Spinal cord (tissue), 10 donors: Measurements from ENCODE around the gene DHRS11. TPM values are rescaled to one million over a fixed set of nuclear protein-coding genes. Genes with fewer than 3 reads are reported as not detected.

Experiments
- DNase-seq, 6 donors: peaks; one replicate each; pipeline versions ENCODE4 v3.0.0 to v3.0.0-alpha.2; 2013 to 2015; ENCODE audit warnings: low spot score in 6 of 6, low read depth in 4 of 6
- H3K27ac ChIP-seq: one replicate; pipeline ENCODE4 v1.5.1; 2013; ENCODE audit warnings: low read depth, low read length, control low read depth
- H3K27me3 ChIP-seq: one replicate; pipeline ENCODE4 v1.6.1; 2013; ENCODE audit warnings: low read length; ENCODE audit not compliant: control insufficient read depth, insufficient read depth
- H3K36me3 ChIP-seq: one replicate; pipeline ENCODE4 v1.6.1; 2013; ENCODE audit warnings: low read length; ENCODE audit not compliant: control insufficient read depth, insufficient read depth
- H3K4me1 ChIP-seq: one replicate; pipeline ENCODE4 v1.6.1; 2013; ENCODE audit warnings: low read length; ENCODE audit not compliant: control insufficient read depth, insufficient read depth
- H3K4me3 ChIP-seq: one replicate; pipeline ENCODE4 v1.5.1; 2013; ENCODE audit warnings: low read depth, low read length, control low read depth
- H3K9me3 ChIP-seq: one replicate; pipeline ENCODE4 v1.6.1; 2013; ENCODE audit warnings: low read length; ENCODE audit not compliant: control insufficient read depth, insufficient read depth
- WGBS: methylation state at CpG from one replicate; pipeline ENCODE4 v1.1.5; 2013; ENCODE audit warnings: missing lambda C conversion rate; ENCODE audit not compliant: insufficient coverage; 5-methylcytosine and 5-hydroxymethylcytosine counted together
- long read RNA-seq, 4 donors: transcript quantifications; one replicate each; lab custom pipeline, GENCODE V29; 2026
- polyA plus RNA-seq, 2 donors: library from polyadenylated mRNA; unstranded; fragments of 120-200 nt; gene quantifications; one replicate each; pipeline ENCODE4 v1.2.1, GENCODE V29; 2013; ENCODE audit not compliant: insufficient read length in 2 of 2
- total RNA-seq, 2 donors: library from RNA; depleted of rRNA in 1 of 2; stranded (reverse); fragments of 120-200 nt in 1 of 2; fragments of >200 nt in 1 of 2; gene quantifications; one replicate each; pipeline versions ENCODE4 v1.2.3 to v1.2.4, GENCODE V29; 2013 to 2014
- donor health status: healthy.

Gene DHRS11
- 1 to 10 TPM; 6.0 to 9.4 TPM for total RNA-seq
- 10 to 100 TPM; 20.6 to 24.5 TPM for polyA plus RNA-seq
- long read RNA-seq, donor 1, full-length matches to known transcripts, result 8 of 8 reads
- long read RNA-seq, donor 1, partial matches to known transcripts, result 0 of 8 reads
- long read RNA-seq, donor 1, other reads (novel, unspliced or antisense), result 0 of 8 reads
- long read RNA-seq, donor 2, full-length matches to known transcripts, result 7 of 7 reads
- long read RNA-seq, donor 2, partial matches to known transcripts, result 0 of 7 reads
- long read RNA-seq, donor 2, other reads (novel, unspliced or antisense), result 0 of 7 reads
- long read RNA-seq, donor 3, full-length matches to known transcripts, result 3 of 3 reads
- long read RNA-seq, donor 3, partial matches to known transcripts, result 0 of 3 reads
- long read RNA-seq, donor 3, other reads (novel, unspliced or antisense), result 0 of 3 reads
- long read RNA-seq, donor 4, full-length matches to known transcripts, result 6 of 6 reads
- long read RNA-seq, donor 4, partial matches to known transcripts, result 0 of 6 reads
- long read RNA-seq, donor 4, other reads (novel, unspliced or antisense), result 0 of 6 reads

GRCh38 chr17:36591434-36592315 lies at the start of gene DHRS11:
Gene DHRS11, plus strand, starts transcription at chr17:36591879. Its CDS starts 131 bp downstream, at chr17:36592010.
- Histone ChIP-seq H3K27ac (no peak within 1 kb of the TSS), H3K36me3 (peaks cover 33% of the 10 kb centered on the region), H3K4me3 (peak within 1 kb of the TSS; percentile 48), H3K9me3 (no peaks in the 10 kb centered on the region), H3K4me1 (peaks cover 22% of the 10 kb centered on the region), H3K27me3 (no peaks in the 10 kb centered on the region)
- WGBS, result under 1% methylated on average over 81 of the region's 87 CpGs
- peak in 4 of 6 donors; percentile 55 to 90 (median 76) for DNase-seq

GRCh38 chr17:36542755-36543154 lies 48.9 kb upstream of the DHRS11 start:
- Histone ChIP-seq H3K4me1 (peaks cover 24% of the 10 kb centered on the region), H3K4me3 (no peak overlapping the region), H3K27ac (no peak overlapping the region), H3K9me3 (no peaks in the 10 kb centered on the region), H3K27me3 (no peaks in the 10 kb centered on the region), H3K36me3 (no peaks in the 10 kb centered on the region)
- DNase-seq, result no peak
- WGBS, result 100% methylated on average over 13 of the region's 15 CpGs

- no peaks in the 10 kb centered on the region for H3K9me3 ChIP-seq
- peak overlapping the region; percentile 97 for H3K4me3 ChIP-seq
- WGBS, result 0% methylated on average over 10 of the region's 10 CpGs
- peak overlapping the region; percentile 98 for H3K27ac ChIP-seq
- H3K4me1 ChIP-seq, result peaks cover 24% of the 10 kb centered on the region
- DNase-seq, result peak in 3 of 6 donors; percentile 29 to 69 (median 49)
- no peaks in the 10 kb centered on the region for H3K36me3 ChIP-seq
- no peaks in the 10 kb centered on the region for H3K27me3 ChIP-seq
These were observed 47.7 kb upstream of the DHRS11 start for GRCh38 chr17:36544044-36544306.

GRCh38 chr17:36544307-36545076 lies 47.2 kb upstream of the DHRS11 start, which contains the start of gene GGNBP2:
Gene GGNBP2, plus strand, starts transcription at chr17:36544919. Its CDS starts 806 bp downstream, at chr17:36545725.
- Histone ChIP-seq H3K27me3 (no peaks in the 10 kb centered on the region), H3K4me3 (peak within 1 kb of the TSS; percentile 97), H3K27ac (peak within 1 kb of the TSS; percentile 98), H3K9me3 (no peaks in the 10 kb centered on the region), H3K36me3 (no peaks in the 10 kb centered on the region), H3K4me1 (peaks cover 24% of the 10 kb centered on the region)
- peak; percentile 71 to 98 (median 87) for DNase-seq
- under 1% methylated on average over 62 of the region's 71 CpGs for WGBS

GRCh38 chr17:36545077-36545464 lies 46.6 kb upstream of the DHRS11 start:
- peak overlapping the region; percentile 98 for H3K27ac ChIP-seq
- no peaks in the 10 kb centered on the region for H3K36me3 ChIP-seq
- no peaks in the 10 kb centered on the region for H3K27me3 ChIP-seq
- no peak for DNase-seq
- H3K9me3 ChIP-seq, result no peaks in the 10 kb centered on the region
- H3K4me3 ChIP-seq, result peak overlapping the region; percentile 97
- WGBS, result 0% methylated on average over 26 of the region's 38 CpGs
- peaks cover 24% of the 10 kb centered on the region for H3K4me1 ChIP-seq

GRCh38 chr17:36545465-36546417 lies 45.9 kb upstream of the DHRS11 start:
- H3K27me3 ChIP-seq, result no peaks in the 10 kb centered on the region
- H3K27ac ChIP-seq, result peak overlapping the region; percentile 98
- DNase-seq, result peak; percentile 81 to 99 (median 94)
- H3K36me3 ChIP-seq, result no peaks in the 10 kb centered on the region
- H3K4me1 ChIP-seq, result peaks cover 24% of the 10 kb centered on the region
- H3K4me3 ChIP-seq, result peak overlapping the region; percentile 97
- no peaks in the 10 kb centered on the region for H3K9me3 ChIP-seq
- under 1% methylated on average over 37 of the region's 60 CpGs for WGBS

- Histone ChIP-seq H3K27ac (peak overlapping the region; percentile 98), H3K27me3 (no peaks in the 10 kb centered on the region), H3K4me1 (peaks cover 24% of the 10 kb centered on the region), H3K4me3 (peak overlapping the region; percentile 97), H3K9me3 (no peaks in the 10 kb centered on the region), H3K36me3 (no peaks in the 10 kb centered on the region)
- DNase-seq, result no peak
- WGBS, result 49% methylated on average over 5 of the region's 7 CpGs
These were observed 45.1 kb upstream of the DHRS11 start for GRCh38 chr17:36546418-36547093.

GRCh38 chr17:36547776-36548175 lies 43.9 kb upstream of the DHRS11 start:
- no peak overlapping the region for H3K4me3 ChIP-seq
- H3K36me3 ChIP-seq, result no peaks in the 10 kb centered on the region
- no peaks in the 10 kb centered on the region for H3K9me3 ChIP-seq
- H3K27me3 ChIP-seq, result no peaks in the 10 kb centered on the region
- H3K4me1 ChIP-seq, result peaks cover 23% of the 10 kb centered on the region
- no peak overlapping the region for H3K27ac ChIP-seq
- no peak for DNase-seq
